ENCODE results near the gene DOCK2.

DOCK2 gene

GRCh38 chr5:169628892-169629291 lies 8.2 kb upstream of the DOCK2 start:
- no peak for DNase-seq
- H3K36me3 Mint-ChIP-seq (ENCODE audit: low read depth), result no peaks in the 10 kb centered on the region
- H3K4me3 Mint-ChIP-seq, result no peak overlapping the region
- peaks cover 5% of the 10 kb centered on the region for H3K27me3 Mint-ChIP-seq
- H3K9me3 Mint-ChIP-seq, result no peaks in the 10 kb centered on the region
- H3K27ac Mint-ChIP-seq, result no peak overlapping the region
- H3K4me1 Mint-ChIP-seq (ENCODE audit: low read depth), result peaks cover 6% of the 10 kb centered on the region

GRCh38 chr5:169629847-169630548 lies 7.1 kb upstream of the DOCK2 start:
- Mint-ChIP-seq H3K4me1 (ENCODE audit: low read depth) (peaks cover 6% of the 10 kb centered on the region), H3K9me3 (peaks cover 3% of the 10 kb centered on the region), H3K36me3 (ENCODE audit: low read depth) (no peaks in the 10 kb centered on the region), H3K4me3 (no peak overlapping the region), H3K27me3 (peaks cover 5% of the 10 kb centered on the region), H3K27ac (no peak overlapping the region)
- DNase-seq, result no peak

GRCh38 chr5:169631360-169631759 lies 5.7 kb upstream of the DOCK2 start:
- Mint-ChIP-seq H3K4me3 (no peak overlapping the region), H3K27ac (no peak overlapping the region), H3K4me1 (ENCODE audit: low read depth) (peaks cover 8% of the 10 kb centered on the region), H3K36me3 (ENCODE audit: low read depth) (no peaks in the 10 kb centered on the region), H3K27me3 (peaks cover 5% of the 10 kb centered on the region), H3K9me3 (peaks cover 3% of the 10 kb centered on the region)
- no peak for DNase-seq

GRCh38 chr5:169632946-169633345 lies 4.1 kb upstream of the DOCK2 start:
- Mint-ChIP-seq H3K4me1 (ENCODE audit: low read depth) (peaks cover 14% of the 10 kb centered on the region), H3K27me3 (peaks cover 5% of the 10 kb centered on the region), H3K9me3 (peaks cover 3% of the 10 kb centered on the region), H3K36me3 (ENCODE audit: low read depth) (peaks cover 9% of the 10 kb centered on the region), H3K4me3 (no peak overlapping the region), H3K27ac (no peak overlapping the region)
- no peak for DNase-seq

GRCh38 chr5:169634606-169635005 lies 2.5 kb upstream of the DOCK2 start:
- Mint-ChIP-seq H3K27me3 (peaks cover 5% of the 10 kb centered on the region), H3K9me3 (peaks cover 13% of the 10 kb centered on the region), H3K4me3 (no peak overlapping the region), H3K36me3 (ENCODE audit: low read depth) (peaks cover 25% of the 10 kb centered on the region), H3K27ac (no peak overlapping the region), H3K4me1 (ENCODE audit: low read depth) (peaks cover 30% of the 10 kb centered on the region)
- no peak for DNase-seq

- Mint-ChIP-seq H3K27me3 (peaks cover 5% of the 10 kb centered on the region), H3K9me3 (peaks cover 13% of the 10 kb centered on the region), H3K27ac (peak overlapping the region; percentile 96), H3K4me1 (ENCODE audit: low read depth) (peaks cover 38% of the 10 kb centered on the region), H3K4me3 (peak overlapping the region; percentile 90), H3K36me3 (ENCODE audit: low read depth) (peaks cover 39% of the 10 kb centered on the region)
- DNase-seq, result no peak
These were observed 1.1 kb upstream of the DOCK2 start for GRCh38 chr5:169635936-169636335.

GRCh38 chr5:169636477-169637084 lies 494 bp upstream of the DOCK2 start:
- Mint-ChIP-seq H3K27ac (peak overlapping the region; percentile 96), H3K9me3 (peaks cover 13% of the 10 kb centered on the region), H3K27me3 (peaks cover 5% of the 10 kb centered on the region), H3K4me1 (ENCODE audit: low read depth) (peaks cover 45% of the 10 kb centered on the region), H3K36me3 (ENCODE audit: low read depth) (peaks cover 45% of the 10 kb centered on the region), H3K4me3 (peak overlapping the region; percentile 90)
- DNase-seq, result no peak

- peaks cover 51% of the 10 kb centered on the region for H3K36me3 Mint-ChIP-seq (ENCODE audit: low read depth)
- peaks cover 13% of the 10 kb centered on the region for H3K9me3 Mint-ChIP-seq
- H3K4me3 Mint-ChIP-seq, result peak overlapping the region; percentile 90
- peak; percentile 83 for DNase-seq
- H3K27me3 Mint-ChIP-seq, result no peaks in the 10 kb centered on the region
- peak overlapping the region; percentile 96 for H3K27ac Mint-ChIP-seq
- peaks cover 54% of the 10 kb centered on the region for H3K4me1 Mint-ChIP-seq (ENCODE audit: low read depth)
These were observed 560 bp downstream of the DOCK2 start for GRCh38 chr5:169637549-169638121.

GRCh38 chr5:169641253-169641652 lies 4.2 kb downstream of the DOCK2 start:
- Mint-ChIP-seq H3K9me3 (peaks cover 10% of the 10 kb centered on the region), H3K36me3 (ENCODE audit: low read depth) (peaks cover 78% of the 10 kb centered on the region)
- DNase-seq, result no peak

GRCh38 chr5:169646856-169647255 lies 9.8 kb downstream of the DOCK2 start:
- H3K27ac Mint-ChIP-seq, result peak overlapping the region; percentile 42
- H3K36me3 Mint-ChIP-seq (ENCODE audit: low read depth), result peaks cover 82% of the 10 kb centered on the region
- H3K4me1 Mint-ChIP-seq (ENCODE audit: low read depth), result peaks cover 91% of the 10 kb centered on the region
- no peak for DNase-seq
- no peaks in the 10 kb centered on the region for H3K27me3 Mint-ChIP-seq
- no peaks in the 10 kb centered on the region for H3K9me3 Mint-ChIP-seq
- H3K4me3 Mint-ChIP-seq, result no peak overlapping the region

More at GRCh38 chr5:169641253-169641652, 4.2 kb downstream of the DOCK2 start:
- Mint-ChIP-seq H3K27me3 (no peaks in the 10 kb centered on the region), H3K4me1 (ENCODE audit: low read depth) (peaks cover 81% of the 10 kb centered on the region), H3K4me3 (no peak overlapping the region), H3K27ac (peak overlapping the region; percentile 16)

- peaks cover 85% of the 10 kb centered on the region for H3K36me3 Mint-ChIP-seq (ENCODE audit: low read depth)
- H3K4me1 Mint-ChIP-seq (ENCODE audit: low read depth), result peaks cover 92% of the 10 kb centered on the region
- H3K4me3 Mint-ChIP-seq, result peak overlapping the region; percentile 30
- no peaks in the 10 kb centered on the region for H3K9me3 Mint-ChIP-seq
- no peaks in the 10 kb centered on the region for H3K27me3 Mint-ChIP-seq
- no peak for DNase-seq
- peak overlapping the region; percentile 95 for H3K27ac Mint-ChIP-seq
These were observed 10.5 kb downstream of the DOCK2 start for GRCh38 chr5:169647566-169647965.

GRCh38 chr5:169648725-169649310 lies 11.7 kb downstream of the DOCK2 start:
- Mint-ChIP-seq H3K9me3 (no peaks in the 10 kb centered on the region), H3K27ac (peak overlapping the region; percentile 95), H3K4me3 (peak overlapping the region; percentile 22), H3K36me3 (ENCODE audit: low read depth) (peaks cover 89% of the 10 kb centered on the region), H3K27me3 (no peaks in the 10 kb centered on the region), H3K4me1 (ENCODE audit: low read depth) (peaks cover 96% of the 10 kb centered on the region)
- no peak for DNase-seq

- H3K9me3 Mint-ChIP-seq, result no peaks in the 10 kb centered on the region
- peaks cover 91% of the 10 kb centered on the region for H3K36me3 Mint-ChIP-seq (ENCODE audit: low read depth)
- peak overlapping the region; percentile 95 for H3K27ac Mint-ChIP-seq
- no peak for DNase-seq
- H3K27me3 Mint-ChIP-seq, result no peaks in the 10 kb centered on the region
- peaks cover 98% of the 10 kb centered on the region for H3K4me1 Mint-ChIP-seq (ENCODE audit: low read depth)
- peak overlapping the region; percentile 16 for H3K4me3 Mint-ChIP-seq
These were observed 12.4 kb downstream of the DOCK2 start for GRCh38 chr5:169649486-169649885.

- peak overlapping the region; percentile 95 for H3K27ac Mint-ChIP-seq
- no peak for DNase-seq
- H3K36me3 Mint-ChIP-seq (ENCODE audit: low read depth), result peaks cover 94% of the 10 kb centered on the region
- peaks cover 100% of the 10 kb centered on the region for H3K4me1 Mint-ChIP-seq (ENCODE audit: low read depth)
- H3K9me3 Mint-ChIP-seq, result no peaks in the 10 kb centered on the region
- H3K27me3 Mint-ChIP-seq, result no peaks in the 10 kb centered on the region
- peak overlapping the region; percentile 59 for H3K4me3 Mint-ChIP-seq
These were observed 13.7 kb downstream of the DOCK2 start for GRCh38 chr5:169650701-169651331.
